ENCODE results near the gene MAP4.

DNA sequence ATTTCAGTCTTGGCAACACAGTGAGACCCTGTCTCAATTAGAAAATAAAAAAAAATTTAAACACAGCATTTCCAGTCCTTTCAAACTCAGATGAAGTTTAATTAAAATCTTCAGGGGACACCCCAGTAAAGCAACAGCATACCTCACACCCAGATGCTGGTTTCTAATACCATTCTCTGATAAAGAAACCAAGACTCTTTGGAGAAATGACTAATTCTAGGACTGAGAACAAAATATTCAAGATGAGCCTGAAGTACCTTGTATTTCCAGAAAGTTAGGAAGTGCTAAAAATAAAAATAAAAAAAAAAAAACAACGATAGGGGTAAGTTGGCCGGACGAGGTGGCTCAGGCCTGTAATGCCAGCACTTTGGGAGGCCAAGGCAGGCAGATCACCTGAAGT lies 14.0 kb upstream of the MAP4 start:
- TF ChIP-seq, protein P1, sequence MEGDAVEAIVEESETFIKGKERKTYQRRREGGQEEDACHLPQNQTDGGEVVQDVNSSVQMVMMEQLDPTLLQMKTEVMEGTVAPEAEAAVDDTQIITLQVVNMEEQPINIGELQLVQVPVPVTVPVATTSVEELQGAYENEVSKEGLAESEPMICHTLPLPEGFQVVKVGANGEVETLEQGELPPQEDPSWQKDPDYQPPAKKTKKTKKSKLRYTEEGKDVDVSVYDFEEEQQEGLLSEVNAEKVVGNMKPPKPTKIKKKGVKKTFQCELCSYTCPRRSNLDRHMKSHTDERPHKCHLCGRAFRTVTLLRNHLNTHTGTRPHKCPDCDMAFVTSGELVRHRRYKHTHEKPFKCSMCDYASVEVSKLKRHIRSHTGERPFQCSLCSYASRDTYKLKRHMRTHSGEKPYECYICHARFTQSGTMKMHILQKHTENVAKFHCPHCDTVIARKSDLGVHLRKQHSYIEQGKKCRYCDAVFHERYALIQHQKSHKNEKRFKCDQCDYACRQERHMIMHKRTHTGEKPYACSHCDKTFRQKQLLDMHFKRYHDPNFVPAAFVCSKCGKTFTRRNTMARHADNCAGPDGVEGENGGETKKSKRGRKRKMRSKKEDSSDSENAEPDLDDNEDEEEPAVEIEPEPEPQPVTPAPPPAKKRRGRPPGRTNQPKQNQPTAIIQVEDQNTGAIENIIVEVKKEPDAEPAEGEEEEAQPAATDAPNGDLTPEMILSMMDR (IDR thresholded peaks at IDR 0.05; ENCODE audit: insufficient read depth, low read depth, low read length) = no peak
- TF ChIP-seq EZH2 (IDR thresholded peaks at IDR 0.05; ENCODE audit: insufficient read depth, low read length) = no peak

Measured in astrocyte (in vitro differentiated cells and primary cell).